Common myeloid progenitor, CD34-positive (primary cell): ENCODE data around the gene ME1. TPM values are rescaled to one million over a fixed set of nuclear protein-coding genes. Genes with fewer than 3 reads are reported as not detected.

Experiments used
- CTCF ChIA-PET: fragments of 350-600 bp; sonication (Branson Sonifier 250); formaldehyde crosslinking; loops from one replicate; lab custom pipeline; 2021; ENCODE audit warnings: antibody characterized with exemption; lab: Charles Lee
- POLR2A ChIA-PET: fragments of 350-600 bp; sonication (Branson Sonifier 250); formaldehyde crosslinking; loops from one replicate; lab custom pipeline; 2021; ENCODE audit warnings: antibody characterized with exemption; lab: Charles Lee
- DNase-seq, 3 donors: peaks; one replicate each; pipeline versions ENCODE4 v3.0.0 to v3.0.0-alpha.2; 2013
- H3K27ac ChIP-seq, 2 experiments: 1 replicate in 1 of 2; 2 replicates in 1 of 2; pipeline ENCODE4 v1.7.0; 2013; ENCODE audit warnings: inconsistent platforms in 2 of 2, low read length in 2 of 2, mild to moderate bottlenecking in 2 of 2, low read depth in 1 of 2, moderate library complexity in 1 of 2; ENCODE audit not compliant: severe bottlenecking in 2 of 2, insufficient read depth in 1 of 2, poor library complexity in 1 of 2
- H3K27me3 ChIP-seq, 5 experiments: replicated peaks in 2 of 5; 1 replicate in 3 of 5; 2 replicates in 2 of 5; pipeline versions ENCODE4 v1.6.1 to v1.7.0; 2013; ENCODE audit warnings: low read length in 4 of 5, mild to moderate bottlenecking in 2 of 5, moderate library complexity in 2 of 5, inconsistent platforms in 1 of 5; ENCODE audit not compliant: insufficient read depth in 5 of 5, control insufficient read depth in 4 of 5
- H3K36me3 ChIP-seq, 4 experiments: 1 replicate in 2 of 4; 2 replicates in 2 of 4; pipeline versions ENCODE4 v1.6.1 to v1.7.0; 2013; ENCODE audit warnings: low read length in 3 of 4, control low read depth in 1 of 4, mild to moderate bottlenecking in 1 of 4; ENCODE audit not compliant: control insufficient read depth in 4 of 4, insufficient read depth in 4 of 4
- H3K4me1 ChIP-seq, 4 experiments: 1 replicate in 3 of 4; 2 replicates in 1 of 4; pipeline versions ENCODE4 v1.6.1 to v1.7.1; 2013; ENCODE audit warnings: low read length in 3 of 4, mild to moderate bottlenecking in 3 of 4, control low read depth in 1 of 4, inconsistent platforms in 1 of 4, moderate library complexity in 1 of 4; ENCODE audit not compliant: control insufficient read depth in 4 of 4, insufficient read depth in 4 of 4; ENCODE audit errors: control extremely low read depth in 1 of 4
- H3K4me3 ChIP-seq, 7 experiments: 1 replicate in 4 of 7; 2 replicates in 3 of 7; pipeline versions ENCODE4 v1.5.1 to v1.7.0; 2013; ENCODE audit warnings: mild to moderate bottlenecking in 7 of 7, low read length in 6 of 7, moderate library complexity in 6 of 7, inconsistent platforms in 2 of 7, low read depth in 2 of 7, control low read depth in 1 of 7; ENCODE audit not compliant: insufficient read depth in 4 of 7, control insufficient read depth in 1 of 7; ENCODE audit errors: extremely low read depth in 1 of 7
- H3K9me3 ChIP-seq, 5 experiments: 1 replicate in 4 of 5; 2 replicates in 1 of 5; pipeline versions ENCODE4 v1.6.1 to v1.7.1; 2013; ENCODE audit warnings: low read length in 4 of 5, mild to moderate bottlenecking in 2 of 5, inconsistent platforms in 1 of 5, low read depth in 1 of 5, moderate library complexity in 1 of 5; ENCODE audit not compliant: control insufficient read depth in 4 of 5, insufficient read depth in 2 of 5; ENCODE audit errors: control extremely low read depth in 1 of 5
- WGBS: methylation state at CpG from one replicate; pipeline ENCODE4 v1.1.5; 2013; ENCODE audit not compliant: insufficient coverage; 5-methylcytosine and 5-hydroxymethylcytosine counted together
- polyA plus RNA-seq: library from polyadenylated mRNA; unstranded; fragments of 120-200 nt; gene quantifications from one replicate; pipeline ENCODE4 v1.2.1, GENCODE V29; 2013

Gene ME1
- 0.17 TPM for polyA plus RNA-seq

DNA sequence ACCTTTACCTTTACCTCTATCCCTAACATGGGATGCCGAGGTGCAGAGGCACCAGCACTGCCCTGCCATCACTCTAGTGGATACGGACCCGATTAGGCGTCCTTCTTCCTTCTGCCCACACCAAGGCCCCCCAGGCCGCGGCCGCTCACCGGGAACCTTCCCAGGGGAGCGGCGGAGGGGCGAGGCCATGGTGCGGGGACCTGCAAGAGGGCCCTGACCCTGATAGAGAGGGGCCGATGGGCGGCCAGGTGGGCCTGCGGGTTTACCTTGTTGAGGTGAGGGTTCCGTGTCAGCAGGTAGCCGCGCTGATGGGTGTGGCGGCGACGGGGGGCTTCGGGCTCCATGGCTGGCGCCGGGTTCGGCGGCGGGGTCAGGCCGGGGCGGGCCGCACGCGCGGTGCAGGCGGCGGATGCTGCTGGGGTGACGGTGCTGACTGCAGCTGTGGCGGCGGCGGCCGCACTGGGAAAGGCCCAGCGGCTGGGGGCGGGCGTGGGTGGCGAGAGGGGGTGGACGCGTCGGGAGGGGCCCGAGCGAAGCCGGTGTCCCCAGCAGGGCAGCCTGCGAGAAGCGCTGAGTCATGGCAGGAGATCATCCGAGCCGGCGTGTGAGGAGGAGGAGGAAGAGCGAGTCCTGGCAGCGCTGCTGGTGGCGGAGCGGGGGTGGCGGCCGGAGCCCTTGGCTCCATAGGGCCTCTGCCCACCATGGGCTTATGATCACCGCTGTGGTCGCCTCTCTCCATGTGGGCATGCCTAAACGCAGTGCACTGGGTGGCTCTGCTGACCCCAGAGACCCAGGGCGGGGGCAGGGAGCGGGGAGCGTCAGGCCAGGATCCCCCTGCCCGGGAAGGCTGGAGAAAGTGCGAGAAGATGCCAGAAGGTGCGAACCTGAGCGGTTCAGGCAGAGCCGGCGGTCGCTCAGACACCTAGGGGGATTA, at the start of gene ME1:
Gene ME1 (minus strand): TSS at position 441 of the 934 bp plus-strand sequence. CDS start 97 bp downstream, at position 344.
- peaks cover 0 to 2% (median 0%) of the 10 kb centered on the region in 4 experiments for H3K36me3 ChIP-seq
- peak; percentile 71 to 94 (median 93) for DNase-seq
- H3K4me3 ChIP-seq = peak within 1 kb of the TSS in 6 of 7 experiments; percentile 33 to 77 (median 48)
- peaks cover 0 to 13% (median 6%) of the 10 kb centered on the region in 5 experiments for H3K27me3 ChIP-seq
- H3K4me1 ChIP-seq = peaks cover 0 to 61% (median 26%) of the 10 kb centered on the region in 4 experiments
- 20% methylated on average over 59 of the region's 74 CpGs for WGBS
- CTCF ChIA-PET = interaction anchor here (1.8 kb wide), 1 partner anchor 80 kb away, joined by 4 read pairs; no protein-coding TSS in a partner anchor
- POLR2A ChIA-PET = no interaction called here
- H3K9me3 ChIP-seq = no peaks in the 10 kb centered on the region
- H3K27ac ChIP-seq = no peak within 1 kb of the TSS

DNA sequence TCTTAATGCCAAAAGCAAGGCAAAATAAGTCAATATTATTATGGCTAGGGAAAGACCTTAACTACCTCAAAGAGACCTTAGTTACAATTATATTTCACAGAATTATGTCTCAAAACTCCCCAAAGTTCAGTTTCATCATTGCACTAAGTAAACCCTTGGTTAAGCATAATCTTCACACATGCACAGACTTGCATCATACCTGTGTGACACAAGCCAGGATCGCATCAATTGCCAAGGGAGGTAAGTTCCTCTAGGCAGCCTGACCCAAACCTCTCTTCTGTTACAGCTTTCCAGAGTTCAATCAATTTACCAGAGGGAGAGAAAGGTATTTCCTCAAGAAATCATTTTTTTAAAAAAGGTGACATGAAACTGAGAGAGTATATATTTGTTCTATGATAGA, 49.6 kb upstream of the ME1 start:
- ChIA-PET POLR2A (no interaction called here), CTCF (interaction anchor here (1.0 kb wide), 1 partner anchor 28 kb away, joined by 4 read pairs; no protein-coding TSS in a partner anchor)
- Histone ChIP-seq H3K4me3 (no peak overlapping the region), H3K4me1 (no peaks in the 10 kb centered on the region), H3K36me3 (no peaks in the 10 kb centered on the region), H3K27ac (no peak overlapping the region), H3K9me3 (no peaks in the 10 kb centered on the region), H3K27me3 (no peaks in the 10 kb centered on the region)
- no peak for DNase-seq
- WGBS = 100% methylated on average over 1 of the region's 1 CpG

DNA sequence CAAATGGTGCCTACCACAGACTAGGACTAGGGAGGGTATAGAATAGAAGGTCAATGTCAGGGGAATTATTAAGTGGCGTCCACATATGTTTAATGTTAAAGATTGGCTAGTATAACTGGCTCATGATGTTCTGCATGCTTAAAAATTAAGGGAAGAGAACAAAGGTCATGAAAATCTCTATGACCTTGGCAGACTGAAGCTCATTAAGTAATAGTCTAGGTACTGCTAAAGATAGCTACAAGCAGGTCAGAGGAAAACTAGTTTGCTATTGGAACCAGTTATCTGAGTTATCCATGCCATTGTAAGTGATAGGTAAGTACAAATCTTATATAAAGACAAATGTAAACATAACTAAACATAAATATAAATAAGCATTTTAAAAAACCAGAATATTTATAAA, 48.5 kb upstream of the ME1 start:
- no peaks in the 10 kb centered on the region for H3K4me1 ChIP-seq
- no peak for DNase-seq
- no peaks in the 10 kb centered on the region for H3K9me3 ChIP-seq
- H3K27ac ChIP-seq = no peak overlapping the region
- no peak overlapping the region for H3K4me3 ChIP-seq
- no peaks in the 10 kb centered on the region for H3K27me3 ChIP-seq
- 100% methylated on average over 1 of the region's 1 CpG for WGBS
- ChIA-PET POLR2A (no interaction called here), CTCF (interaction anchor here (1.0 kb wide), 1 partner anchor 27 kb away, joined by 4 read pairs; no protein-coding TSS in a partner anchor)
- no peaks in the 10 kb centered on the region for H3K36me3 ChIP-seq

DNA sequence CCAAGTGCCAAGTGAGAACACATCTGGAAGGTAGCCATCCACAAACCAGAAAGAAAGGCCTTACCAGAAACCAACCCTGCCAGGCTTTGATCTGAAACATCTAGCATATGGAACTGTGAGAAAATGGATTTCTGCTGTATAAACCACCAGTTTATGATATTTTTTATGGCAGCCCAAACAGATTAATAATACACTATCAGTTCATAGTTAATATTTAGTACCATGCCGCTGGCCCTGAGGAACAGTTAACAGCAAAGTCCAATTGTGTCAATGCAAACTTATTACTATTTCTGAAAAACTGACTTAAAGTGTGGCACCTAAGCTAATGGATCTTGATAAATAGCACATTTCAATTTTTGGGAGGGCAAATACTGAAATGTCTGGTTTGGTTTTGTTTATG, 46.1 kb upstream of the ME1 start:
- Histone ChIP-seq H3K4me3 (no peak overlapping the region), H3K4me1 (peaks cover 0 to 5% (median 0%) of the 10 kb centered on the region in 4 experiments), H3K9me3 (no peaks in the 10 kb centered on the region), H3K36me3 (no peaks in the 10 kb centered on the region), H3K27me3 (peaks cover 0 to 3% (median 0%) of the 10 kb centered on the region in 5 experiments), H3K27ac (no peak overlapping the region)
- POLR2A ChIA-PET = no interaction called here
- CTCF ChIA-PET = interaction anchor here (1.3 to 1.7 kb wide), 3 partner anchors 27 to 59 kb away, joined by 3 to 5 read pairs (median 4); no protein-coding TSS in a partner anchor
- WGBS = no CpG with 5 or more reads among the region's 1 CpG
- no peak for DNase-seq

DNA sequence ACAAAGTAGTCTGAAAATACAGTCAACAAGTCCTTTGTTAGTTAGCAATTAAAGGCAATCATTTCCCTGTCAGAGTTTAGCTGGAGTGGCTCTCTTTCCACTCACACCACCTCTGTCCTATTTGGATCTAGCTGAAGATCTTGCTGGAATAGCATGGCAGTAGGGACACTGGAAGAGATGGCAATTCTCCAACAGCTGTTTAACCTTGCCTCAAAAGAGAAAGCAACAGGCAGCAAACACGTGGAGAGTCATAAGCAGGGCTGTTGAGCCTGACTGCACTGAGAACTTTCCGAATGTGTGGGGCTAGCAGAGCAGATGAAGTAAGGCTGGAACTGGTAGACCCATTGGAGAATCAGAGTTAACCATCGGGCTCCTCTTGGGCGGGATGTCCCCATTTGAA, 43.5 kb upstream of the ME1 start:
- no peak for DNase-seq
- Histone ChIP-seq H3K27me3 (peaks cover 0 to 3% (median 0%) of the 10 kb centered on the region in 5 experiments), H3K4me1 (peaks cover 0 to 7% (median 0%) of the 10 kb centered on the region in 4 experiments), H3K9me3 (no peaks in the 10 kb centered on the region), H3K27ac (no peak overlapping the region), H3K4me3 (no peak overlapping the region), H3K36me3 (no peaks in the 10 kb centered on the region)
- WGBS = 76% methylated on average over 4 of the region's 4 CpGs
- ChIA-PET POLR2A (no interaction called here), CTCF (interaction anchor here (1.2 to 1.5 kb wide), 2 partner anchors 56 to 257 kb away, joined by 3 read pairs; no protein-coding TSS in a partner anchor)

DNA sequence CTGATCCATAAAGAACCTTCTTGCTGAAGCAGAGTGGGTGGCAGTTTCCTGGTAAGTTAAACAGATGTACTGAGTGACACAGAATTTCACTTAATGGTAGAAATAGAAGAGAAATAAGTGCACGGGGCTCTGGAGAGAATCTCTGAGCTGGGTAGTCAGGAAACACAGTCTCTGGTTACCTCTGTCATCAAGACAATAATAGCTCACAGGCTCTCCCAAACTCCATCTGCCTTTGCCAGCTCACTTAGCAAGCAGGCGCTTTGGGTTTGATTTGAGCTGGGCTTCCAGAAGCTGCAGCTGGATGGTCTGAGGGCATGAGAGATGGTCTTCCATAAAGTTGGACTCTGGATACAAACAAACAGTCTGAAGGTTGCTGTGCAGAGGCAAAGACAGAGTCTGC, 41.9 kb upstream of the ME1 start:
- Histone ChIP-seq H3K27me3 (peaks cover 0 to 3% (median 0%) of the 10 kb centered on the region in 5 experiments), H3K4me1 (peaks cover 0 to 12% (median 4%) of the 10 kb centered on the region in 4 experiments), H3K4me3 (no peak overlapping the region), H3K36me3 (no peaks in the 10 kb centered on the region), H3K9me3 (no peaks in the 10 kb centered on the region), H3K27ac (no peak overlapping the region)
- DNase-seq = no peak
- CTCF ChIA-PET = interaction anchor here (1.7 kb wide), 1 partner anchor 54 kb away, joined by 8 read pairs; no protein-coding TSS in a partner anchor
- 100% methylated on average over 1 of the region's 2 CpGs for WGBS
- POLR2A ChIA-PET = no interaction called here
